DMS 273 treated with DMSO at 0.1 percent for 48 hours (cell line): Measurements from ENCODE around the gene PATJ.

Experiments
- DNase-seq: peaks from one replicate; lab custom pipeline; 2025; lab: John Stamatoyannopoulos, UW

PATJ gene

DNA sequence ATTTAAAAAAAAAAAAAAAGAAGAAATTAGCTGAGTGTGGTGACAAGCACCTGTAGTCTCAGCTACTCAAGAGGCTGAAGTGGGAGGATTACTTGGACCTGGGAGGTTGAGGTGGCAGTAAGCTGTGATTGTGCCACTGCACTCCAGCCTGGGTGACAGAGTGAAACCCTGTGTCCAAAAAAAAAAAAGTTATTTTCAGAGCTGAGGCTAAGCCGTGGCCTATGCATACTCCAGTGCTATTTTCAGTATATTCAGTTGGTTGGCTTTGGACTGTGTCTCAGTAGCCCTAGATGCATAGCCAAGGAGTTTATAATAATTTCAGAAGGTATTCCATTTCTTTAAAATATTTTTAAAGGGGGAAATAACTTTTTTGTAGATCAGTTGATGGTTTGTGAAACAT lies 311.9 kb downstream of the PATJ start:
- DNase-seq, result no peak

GRCh38 chr1:62057230-62057629 lies 314.9 kb downstream of the PATJ start:
- DNase-seq, result no peak

GRCh38 chr1:62057641-62058290 lies 315.5 kb downstream of the PATJ start:
- DNase-seq, result no peak

DNA sequence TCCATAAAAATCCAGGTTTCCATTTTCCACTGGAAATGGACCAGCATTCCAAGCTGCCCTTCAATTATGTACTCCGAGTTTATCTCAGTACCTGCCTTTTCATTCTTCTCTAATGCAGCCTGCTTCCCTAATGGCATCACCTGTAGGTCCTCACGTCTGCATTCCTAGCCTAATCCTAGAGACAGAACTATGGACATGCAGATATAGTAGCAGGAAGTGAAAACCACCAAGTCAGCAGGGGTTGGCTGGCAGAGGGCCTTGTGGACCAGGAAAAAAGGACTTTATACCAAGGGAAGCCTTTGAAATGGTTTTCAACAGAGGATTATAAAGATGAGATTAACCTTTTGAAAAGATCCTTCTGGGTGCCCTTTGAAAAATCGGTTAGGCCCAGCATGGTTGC lies 316.7 kb downstream of the PATJ start:
- DNase-seq, result no peak

DNA sequence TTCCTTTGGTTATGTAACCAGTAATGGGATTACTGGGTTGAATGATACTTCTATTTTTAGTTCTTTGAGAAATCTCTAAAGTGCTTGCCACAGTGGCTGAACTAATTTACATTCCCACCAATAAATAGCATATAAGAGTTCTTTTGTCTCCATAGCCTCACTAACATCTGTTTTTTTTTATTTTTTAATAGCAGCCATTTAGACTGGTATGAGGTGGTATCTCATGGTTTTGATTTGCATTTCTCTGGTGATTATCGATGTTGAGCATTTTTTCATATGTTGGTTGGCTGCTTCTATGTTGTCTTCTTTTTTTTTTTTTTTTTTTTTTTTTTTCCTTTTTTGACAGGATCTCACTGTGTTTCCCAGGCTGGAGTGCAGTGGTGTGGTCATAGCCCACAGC lies 319.8 kb downstream of the PATJ start:
- no peak for DNase-seq

- no peak for DNase-seq
Observed at GRCh38 chr1:62064829-62065407, 322.6 kb downstream of the PATJ start.

DNA sequence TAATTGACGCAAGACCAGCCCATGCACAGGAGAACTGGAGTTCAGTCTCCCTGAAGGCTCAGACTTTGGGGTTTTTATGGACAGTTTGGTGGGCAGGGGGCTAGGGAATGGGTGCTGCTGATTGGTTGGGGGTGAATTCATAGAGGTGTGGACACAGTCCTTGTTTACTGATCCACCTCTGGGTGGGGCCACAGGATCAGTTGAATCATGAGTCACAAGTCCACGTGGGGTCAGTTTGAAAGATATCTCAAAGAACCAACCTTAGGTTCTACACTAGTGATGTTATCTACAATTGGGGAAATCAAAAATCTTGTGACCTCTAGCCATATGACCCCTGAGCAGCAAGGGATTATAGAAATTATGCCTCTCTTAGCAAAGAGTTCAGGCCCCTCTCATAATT lies 324.4 kb downstream of the PATJ start:
- DNase-seq, result no peak

DNA sequence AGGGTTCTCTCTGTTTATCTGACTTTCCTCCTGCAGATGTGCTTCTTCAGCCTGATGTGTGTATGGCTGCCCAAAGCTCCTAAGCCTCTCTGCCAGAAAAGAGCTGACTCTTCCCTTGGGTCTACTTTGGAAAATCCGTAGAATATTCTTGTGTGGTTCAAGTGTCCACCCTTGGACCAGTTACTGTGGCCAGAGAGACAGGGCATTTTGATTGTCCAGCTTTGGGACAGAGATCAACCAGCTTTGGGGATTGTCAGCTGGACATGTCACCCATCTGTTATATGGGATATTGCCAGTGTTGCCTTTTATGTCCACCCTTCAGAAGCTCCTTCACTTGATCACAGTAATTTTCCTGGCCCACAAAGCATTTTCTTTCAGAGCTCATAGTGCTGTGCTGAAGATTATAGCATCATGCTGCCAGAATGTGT lies 326.1 kb downstream of the PATJ start:
- DNase-seq, result no peak

DNA sequence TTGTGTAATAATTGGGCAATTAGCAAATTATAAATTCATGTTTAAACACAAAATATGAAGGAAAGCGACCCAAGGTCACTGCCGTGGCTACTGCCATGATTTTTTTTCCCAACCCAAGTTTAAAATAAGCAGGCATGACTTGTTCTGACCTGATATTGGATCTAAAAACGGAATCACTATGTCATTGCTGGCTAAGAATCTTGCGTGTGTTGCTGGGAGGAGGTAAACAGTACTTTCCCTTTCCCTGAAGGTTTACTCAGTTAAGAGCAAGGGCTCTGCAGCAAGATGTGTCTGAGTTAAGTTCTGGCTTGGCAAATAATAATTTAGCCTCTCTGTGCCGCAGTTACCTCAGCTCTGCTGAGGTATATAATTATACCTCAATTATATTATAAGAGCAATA lies 326.7 kb downstream of the PATJ start:
- DNase-seq, result no peak

DNA sequence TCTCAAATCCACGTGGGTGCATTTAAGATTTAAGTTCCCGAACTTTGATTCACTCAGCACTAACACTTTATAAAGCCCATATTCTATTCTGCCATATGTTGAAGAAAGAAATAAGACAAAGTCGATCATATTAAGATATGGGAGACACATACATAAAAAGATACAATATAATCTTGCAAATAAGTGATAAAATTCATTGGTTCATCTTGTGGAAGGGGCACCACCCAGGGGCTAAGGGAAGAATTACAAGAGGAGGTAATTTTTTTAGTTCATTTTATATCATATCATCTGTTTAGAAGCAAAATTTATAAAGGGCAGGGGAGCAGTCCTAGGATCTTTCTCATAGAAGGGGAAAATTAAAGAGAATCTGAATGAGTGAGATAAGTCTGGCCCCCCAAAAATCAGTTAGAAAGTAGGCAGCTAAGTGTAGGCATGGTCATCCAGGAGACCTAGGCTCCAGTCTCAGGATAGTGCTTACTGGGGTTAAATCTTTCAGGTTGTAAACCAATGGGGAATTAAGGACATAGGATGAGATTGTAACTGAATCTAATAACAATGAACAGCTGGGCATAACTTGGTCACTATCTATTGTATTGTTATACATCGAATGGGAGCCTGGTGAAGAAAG lies 328.2 kb downstream of the PATJ start:
- no peak for DNase-seq

- DNase-seq, result no peak
Observed at GRCh38 chr1:62071695-62072094, 329.4 kb downstream of the PATJ start.

- DNase-seq, result no peak
Observed at GRCh38 chr1:62076286-62076685, 334.0 kb downstream of the PATJ start.

DNA sequence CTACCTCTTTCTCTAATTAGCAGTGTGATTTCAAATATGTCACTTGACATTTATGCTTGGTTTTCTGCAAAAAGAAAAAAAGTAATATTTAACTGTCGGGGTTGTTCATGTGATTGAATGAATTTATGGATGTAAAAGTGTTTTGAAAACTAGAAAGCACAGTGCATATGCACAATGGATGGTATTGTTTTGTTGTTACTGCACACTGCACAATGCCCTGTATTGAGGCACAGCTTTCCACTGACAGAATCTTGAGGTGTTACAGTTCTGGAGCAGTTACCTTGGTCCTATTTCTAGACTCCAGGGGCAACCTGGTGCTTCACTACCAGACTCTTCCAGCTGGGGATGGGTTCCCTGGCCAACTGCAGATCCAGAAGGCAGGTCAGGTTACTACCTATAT lies 335.5 kb downstream of the PATJ start:
- DNase-seq, result no peak

- DNase-seq, result no peak
Observed at GRCh38 chr1:62082456-62083363, 340.4 kb downstream of the PATJ start.

GRCh38 chr1:62084310-62084890 lies 342.1 kb downstream of the PATJ start:
- DNase-seq, result no peak

DNA sequence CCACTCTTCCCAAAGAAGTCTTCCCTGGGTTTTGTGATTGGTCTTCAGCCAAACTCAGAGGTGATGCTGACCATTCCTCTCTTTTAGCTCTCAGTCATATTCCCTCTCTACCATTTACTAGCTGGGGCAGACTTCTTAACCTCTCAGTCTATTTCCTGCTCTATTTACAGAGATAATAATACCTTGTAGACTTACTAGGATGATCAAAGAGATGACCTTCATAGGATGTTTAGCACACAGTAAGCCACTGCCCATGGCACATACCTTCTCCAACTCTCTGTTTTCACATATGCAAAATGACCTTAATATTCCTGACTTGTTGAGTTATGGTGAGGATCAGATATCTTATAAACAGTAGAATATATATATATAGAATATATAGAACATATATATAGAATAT lies 346.2 kb downstream of the PATJ start:
- no peak for DNase-seq

DNA sequence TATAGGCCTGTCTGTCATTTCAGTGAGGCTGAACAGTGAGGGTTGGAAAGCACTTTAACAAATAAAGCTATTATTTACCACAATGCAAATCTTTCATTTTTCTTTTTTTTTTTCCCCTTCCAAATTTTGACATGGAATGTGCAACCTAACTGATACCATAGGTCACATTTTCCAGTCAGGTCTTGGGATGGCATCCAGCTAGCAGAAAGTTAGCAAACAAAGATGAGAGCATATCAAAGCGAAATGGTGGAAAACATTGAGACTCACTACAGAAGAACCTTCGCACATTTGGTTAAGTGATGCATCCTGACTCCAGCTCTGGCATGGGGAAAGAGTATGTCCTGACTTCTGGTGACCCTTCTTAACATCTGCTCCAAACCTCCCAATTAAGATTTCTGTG lies 347.3 kb downstream of the PATJ start:
- no peak for DNase-seq

DNA sequence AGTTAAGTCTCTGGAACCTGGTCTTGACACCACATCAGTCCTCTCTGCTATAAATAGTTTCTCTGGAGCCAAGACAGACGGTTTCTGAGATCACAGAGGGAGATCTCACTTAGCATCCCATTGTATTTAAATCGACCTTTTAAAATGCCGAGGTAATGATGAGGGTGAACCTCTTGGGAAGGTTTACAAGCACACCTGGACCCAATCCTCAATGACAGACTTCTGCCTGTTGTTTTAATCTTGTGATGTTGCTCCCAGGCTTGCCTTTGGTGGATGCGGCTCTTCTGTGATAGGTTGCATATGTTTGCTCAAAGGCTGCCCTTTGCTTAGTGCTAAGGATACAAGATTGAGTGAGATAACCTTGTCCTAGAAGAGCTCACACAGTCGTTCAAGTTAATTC lies 347.7 kb downstream of the PATJ start:
- no peak for DNase-seq

GRCh38 chr1:62092110-62092509 lies 349.8 kb downstream of the PATJ start:
- DNase-seq, result no peak

- DNase-seq, result no peak
Observed at GRCh38 chr1:62093261-62093660, 351.0 kb downstream of the PATJ start.

GRCh38 chr1:62097464-62097863 lies 355.2 kb downstream of the PATJ start:
- DNase-seq, result no peak

- DNase-seq, result no peak
Observed at GRCh38 chr1:62100442-62100841, 358.2 kb downstream of the PATJ start.
